Nephron progenitor cell (in vitro differentiated cells): ENCODE results near the gene EXOC5.
"Not testable (repeated sequence)": the region's sequence is repeated elsewhere in the genome, so short reads cannot be mapped to it uniquely, and the experiment has no call there.

Source experiments
- DNase-seq: peaks from one replicate; pipeline ENCODE4 v3.0.0; 2021
- H3K27ac Mint-ChIP-seq: 2 replicates; pipeline ENCODE4 v1.8.0; 2021; ENCODE audit warnings: mild to moderate bottlenecking, moderate library complexity, mixed read lengths
- H3K27me3 Mint-ChIP-seq: 2 replicates; pipeline ENCODE4 v1.8.0; 2021; ENCODE audit warnings: mild to moderate bottlenecking, low read depth, mixed read lengths; ENCODE audit not compliant: poor library complexity
- H3K36me3 Mint-ChIP-seq: 2 replicates; pipeline ENCODE4 v1.8.0; 2021; ENCODE audit warnings: low read depth, mixed read lengths
- H3K4me1 Mint-ChIP-seq: 2 replicates; pipeline ENCODE4 v1.8.0; 2021; ENCODE audit warnings: mixed read lengths
- H3K4me3 Mint-ChIP-seq: 2 replicates; pipeline ENCODE4 v1.8.0; 2021; ENCODE audit warnings: mild to moderate bottlenecking, moderate library complexity, mixed read lengths
- H3K9me3 Mint-ChIP-seq: 2 replicates; pipeline ENCODE4 v1.8.0; 2021; ENCODE audit warnings: mild to moderate bottlenecking, moderate library complexity, mixed read lengths
- TF ChIP-seq, protein P1 (sequence below): fragments of 200-600 bp; sonication (generic); IDR thresholded peaks from 2 replicates; pipeline ENCODE4 v1.5.0; 2021; ENCODE audit warnings: antibody characterized with exemption

The EXOC5 gene

GRCh38 chr14:57221931-57222330, 46.8 kb downstream of the EXOC5 start:
- Mint-ChIP-seq H3K36me3 (peaks cover 53% of the 10 kb centered on the region), H3K4me1 (no peaks in the 10 kb centered on the region), H3K4me3 (no peak overlapping the region), H3K27me3 (no peaks in the 10 kb centered on the region), H3K27ac (no peak overlapping the region), H3K9me3 (no peaks in the 10 kb centered on the region)
- no peak for DNase-seq
- TF ChIP-seq, protein P1, sequence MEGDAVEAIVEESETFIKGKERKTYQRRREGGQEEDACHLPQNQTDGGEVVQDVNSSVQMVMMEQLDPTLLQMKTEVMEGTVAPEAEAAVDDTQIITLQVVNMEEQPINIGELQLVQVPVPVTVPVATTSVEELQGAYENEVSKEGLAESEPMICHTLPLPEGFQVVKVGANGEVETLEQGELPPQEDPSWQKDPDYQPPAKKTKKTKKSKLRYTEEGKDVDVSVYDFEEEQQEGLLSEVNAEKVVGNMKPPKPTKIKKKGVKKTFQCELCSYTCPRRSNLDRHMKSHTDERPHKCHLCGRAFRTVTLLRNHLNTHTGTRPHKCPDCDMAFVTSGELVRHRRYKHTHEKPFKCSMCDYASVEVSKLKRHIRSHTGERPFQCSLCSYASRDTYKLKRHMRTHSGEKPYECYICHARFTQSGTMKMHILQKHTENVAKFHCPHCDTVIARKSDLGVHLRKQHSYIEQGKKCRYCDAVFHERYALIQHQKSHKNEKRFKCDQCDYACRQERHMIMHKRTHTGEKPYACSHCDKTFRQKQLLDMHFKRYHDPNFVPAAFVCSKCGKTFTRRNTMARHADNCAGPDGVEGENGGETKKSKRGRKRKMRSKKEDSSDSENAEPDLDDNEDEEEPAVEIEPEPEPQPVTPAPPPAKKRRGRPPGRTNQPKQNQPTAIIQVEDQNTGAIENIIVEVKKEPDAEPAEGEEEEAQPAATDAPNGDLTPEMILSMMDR = no peak

- DNase-seq = no peak
- Mint-ChIP-seq H3K4me1 (no peaks in the 10 kb centered on the region), H3K9me3 (no peaks in the 10 kb centered on the region), H3K27ac (no peak overlapping the region), H3K4me3 (no peak overlapping the region), H3K27me3 (no peaks in the 10 kb centered on the region), H3K36me3 (peaks cover 69% of the 10 kb centered on the region)
- TF ChIP-seq, protein P1 = no peak
These were observed 55.8 kb downstream of the EXOC5 start for GRCh38 chr14:57212919-57213318.

DNA sequence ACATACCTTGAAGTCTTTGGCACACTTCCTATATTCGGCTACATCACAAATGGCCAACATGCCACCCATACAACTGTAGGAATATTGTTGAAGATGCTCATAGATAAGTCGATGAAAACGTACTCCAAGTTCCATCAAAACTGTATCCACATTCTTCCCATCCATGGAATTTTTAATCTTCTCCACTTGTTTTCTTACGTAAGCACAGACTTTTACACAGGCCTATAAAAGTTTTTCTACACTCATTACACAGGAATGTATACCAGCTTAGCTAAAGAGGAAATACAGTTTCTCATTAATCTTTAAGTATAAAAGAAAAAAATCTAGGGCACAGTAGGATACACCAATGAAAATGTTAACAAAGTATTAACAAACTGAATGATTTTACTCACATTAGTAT, 59.1 kb downstream of the EXOC5 start:
- no peaks in the 10 kb centered on the region for H3K4me1 Mint-ChIP-seq
- H3K4me3 Mint-ChIP-seq = no peak overlapping the region
- DNase-seq = no peak
- H3K27ac Mint-ChIP-seq = peak overlapping the region; percentile 38
- H3K36me3 Mint-ChIP-seq = peaks cover 39% of the 10 kb centered on the region
- H3K27me3 Mint-ChIP-seq = no peaks in the 10 kb centered on the region
- H3K9me3 Mint-ChIP-seq = no peaks in the 10 kb centered on the region
- TF ChIP-seq, protein P1 = no peak

DNA sequence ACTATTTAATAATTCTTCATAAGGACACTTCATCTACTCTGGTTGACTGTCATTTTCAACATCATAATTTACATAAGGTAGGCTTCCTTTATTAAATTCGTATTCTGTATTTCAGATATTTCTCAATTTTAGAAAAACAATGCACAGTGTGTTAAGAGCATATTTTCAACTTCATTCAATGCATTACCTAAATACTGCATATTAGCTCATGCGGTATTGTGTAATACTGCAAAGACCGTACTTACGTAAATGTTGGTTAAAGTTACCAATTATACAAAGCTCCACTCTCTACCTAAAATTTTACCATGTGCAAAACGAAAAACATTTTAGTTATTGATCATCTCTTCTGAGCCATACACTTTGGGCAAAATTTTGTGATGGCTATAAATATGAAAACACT, 62.8 kb downstream of the EXOC5 start:
- TF ChIP-seq, protein P1 = no peak
- peaks cover 15% of the 10 kb centered on the region for H3K36me3 Mint-ChIP-seq
- no peak for DNase-seq
- no peak overlapping the region for H3K4me3 Mint-ChIP-seq
- no peaks in the 10 kb centered on the region for H3K4me1 Mint-ChIP-seq
- no peaks in the 10 kb centered on the region for H3K9me3 Mint-ChIP-seq
- no peak overlapping the region for H3K27ac Mint-ChIP-seq
- no peaks in the 10 kb centered on the region for H3K27me3 Mint-ChIP-seq

DNA sequence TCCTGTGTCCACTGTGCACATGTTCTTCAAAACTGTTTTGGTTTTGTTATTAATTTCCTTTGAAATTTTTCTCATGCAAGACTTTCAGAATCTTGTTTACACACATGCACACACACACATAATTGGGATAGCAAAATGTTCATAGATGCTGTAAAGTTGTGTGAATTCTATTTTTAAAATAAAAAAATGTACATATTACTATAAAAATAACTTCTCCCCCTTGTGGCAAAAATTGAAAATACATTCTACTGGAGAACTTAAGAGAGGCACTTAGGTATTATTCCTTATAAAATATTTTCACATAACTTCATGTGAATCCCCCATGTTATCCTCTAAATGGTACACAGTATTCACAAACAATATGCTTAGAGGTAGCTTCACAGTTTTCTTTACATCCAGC, 66.0 kb downstream of the EXOC5 start:
- not testable (repeated sequence) for H3K36me3 Mint-ChIP-seq, H3K27me3 Mint-ChIP-seq, H3K4me1 Mint-ChIP-seq

DNA sequence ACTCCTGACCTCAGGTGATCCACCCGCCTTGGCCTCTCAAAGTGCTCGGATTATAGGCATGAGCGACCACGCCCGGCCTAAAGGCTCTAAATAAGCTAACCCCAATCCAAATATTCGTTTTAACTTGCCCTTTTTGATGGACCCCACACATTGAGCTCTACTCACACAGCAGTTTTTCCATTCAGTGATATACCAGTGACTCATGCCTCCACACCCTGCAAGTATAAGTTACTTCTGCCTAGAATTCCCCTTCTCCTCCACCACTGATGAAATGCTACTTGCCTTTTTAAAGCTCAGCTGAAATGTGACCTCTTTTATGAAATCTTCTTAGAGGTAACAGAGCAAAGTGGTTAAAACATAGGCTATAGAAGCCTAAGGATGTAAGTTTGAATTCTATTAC, 68.8 kb downstream of the EXOC5 start:
- TF ChIP-seq, protein P1 = no peak
- Mint-ChIP-seq H3K4me1 (no peaks in the 10 kb centered on the region), H3K27ac (no peak overlapping the region), H3K36me3 (no peaks in the 10 kb centered on the region), H3K27me3 (no peaks in the 10 kb centered on the region), H3K4me3 (no peak overlapping the region), H3K9me3 (peaks cover 9% of the 10 kb centered on the region)
- no peak for DNase-seq

More for the DNA sequence above, 66.0 kb downstream of the EXOC5 start:
- not testable (repeated sequence) for H3K9me3 Mint-ChIP-seq, H3K4me3 Mint-ChIP-seq, H3K27ac Mint-ChIP-seq, DNase-seq
- TF ChIP-seq, protein P1 = peak; percentile 41
